HL-60/S4 (cell line): ENCODE measurements around the gene TEAD2.
"Not testable (repeated sequence)": the region's sequence is repeated elsewhere in the genome, so short reads cannot be mapped to it uniquely, and the experiment has no call there.

Source experiments
- in situ Hi-C: fragments of 300-500 bp; cut with MboI; formaldehyde crosslinking; loops from 2 replicates; pipeline ENCODE4 v1.14.3; 2022; ENCODE audit warnings: low sequenced_read_pairs

Gene TEAD2

GRCh38 chr19:49389406-49389805, 27.2 kb upstream of the TEAD2 start:
- in situ Hi-C loops = no loop called here

GRCh38 chr19:49387936-49388372, 25.7 kb upstream of the TEAD2 start, which contains the start of gene KASH5:
Gene KASH5, plus strand, starts transcription at chr19:49388249. Its CDS starts 2,635 bp downstream, at chr19:49390884.
- in situ Hi-C loops = no loop called here

- in situ Hi-C loops = no loop called here
Observed at GRCh38 chr19:49383599-49383998, 21.4 kb upstream of the TEAD2 start.

- in situ Hi-C loops = no loop called here
Observed at GRCh38 chr19:49382639-49383038, 20.4 kb upstream of the TEAD2 start.

GRCh38 chr19:49380391-49380790, 18.2 kb upstream of the TEAD2 start:
- in situ Hi-C loops = no loop called here

- in situ Hi-C loops = no loop called here
Observed at GRCh38 chr19:49378512-49378911, 16.3 kb upstream of the TEAD2 start.

- in situ Hi-C loops = no loop called here
Observed at GRCh38 chr19:49374665-49375434, 12.6 kb upstream of the TEAD2 start.

GRCh38 chr19:49373174-49373573, 11.0 kb upstream of the TEAD2 start:
- in situ Hi-C loops = not testable (repeated sequence)

- in situ Hi-C loops = no loop called here
Observed at GRCh38 chr19:49371184-49371583, 9.0 kb upstream of the TEAD2 start.

GRCh38 chr19:49368711-49369358, 6.6 kb upstream of the TEAD2 start:
- in situ Hi-C loops = no loop called here

GRCh38 chr19:49366110-49366509, 3.9 kb upstream of the TEAD2 start:
- in situ Hi-C loops = no loop called here

- in situ Hi-C loops = no loop called here
Observed at GRCh38 chr19:49364083-49364737, 2.0 kb upstream of the TEAD2 start.

GRCh38 chr19:49363268-49364082, 1.3 kb upstream of the TEAD2 start, which contains the start of gene DKKL1:
Gene DKKL1, plus strand, starts transcription at chr19:49363877. Its CDS starts 122 bp downstream, at chr19:49363999.
- in situ Hi-C loops = no loop called here

GRCh38 chr19:49362929-49363267, 682 bp upstream of the TEAD2 start:
- in situ Hi-C loops = no loop called here

GRCh38 chr19:49361438-49362047, 673 bp downstream of the TEAD2 start:
- in situ Hi-C loops = no loop called here

- in situ Hi-C loops = no loop called here
Observed at GRCh38 chr19:49359851-49360820, 2.1 kb downstream of the TEAD2 start.

GRCh38 chr19:49357186-49357585, 5.0 kb downstream of the TEAD2 start:
- in situ Hi-C loops = no loop called here

GRCh38 chr19:49356382-49356781, 5.8 kb downstream of the TEAD2 start:
- in situ Hi-C loops = no loop called here

GRCh38 chr19:49355909-49356353, 6.3 kb downstream of the TEAD2 start:
- in situ Hi-C loops = no loop called here
